Measurements from ENCODE around the gene NDUFS6.

The NDUFS6 gene

DNA sequence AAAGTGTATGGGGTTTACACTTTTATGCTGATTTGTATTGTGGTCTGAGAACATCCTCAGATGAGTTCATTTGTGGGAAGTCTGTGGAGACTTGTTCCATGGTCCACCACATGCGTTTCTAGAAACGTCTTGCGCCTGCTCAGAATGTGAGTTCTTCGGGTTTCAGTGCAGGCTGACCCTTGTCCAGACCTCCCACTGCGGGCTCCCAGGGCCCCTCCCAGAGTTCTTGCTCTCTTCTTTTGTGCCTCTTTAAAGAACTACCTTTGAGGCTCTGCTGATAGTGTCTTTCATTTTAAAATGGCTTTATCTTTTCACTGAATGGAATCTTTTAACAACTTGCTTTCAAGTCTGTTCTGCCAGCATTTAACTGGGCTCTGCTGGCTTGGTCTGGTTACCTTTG is 17.6 kb downstream of the NDUFS6 start:
- no peak for DNase-seq

DNA sequence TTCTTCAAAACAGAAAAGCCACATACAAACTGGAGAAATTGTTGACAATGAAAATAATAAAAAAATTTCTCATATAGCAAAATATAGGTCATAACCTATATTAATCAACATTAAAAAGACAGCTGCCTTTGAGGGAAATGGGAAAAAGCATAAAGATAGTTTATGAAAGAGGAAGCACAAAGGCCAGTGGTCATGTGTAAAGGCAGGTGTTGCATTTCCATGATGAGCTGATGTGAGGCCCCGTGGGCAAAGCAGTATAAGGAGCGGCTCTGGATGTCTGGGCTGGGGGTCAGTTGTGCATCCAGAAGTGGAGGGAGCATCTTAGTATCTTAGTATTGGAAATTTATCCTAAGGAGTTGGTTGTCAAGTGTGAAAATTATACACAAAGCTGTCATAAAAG is 18.3 kb downstream of the NDUFS6 start:
- DNase-seq = no peak

DNA sequence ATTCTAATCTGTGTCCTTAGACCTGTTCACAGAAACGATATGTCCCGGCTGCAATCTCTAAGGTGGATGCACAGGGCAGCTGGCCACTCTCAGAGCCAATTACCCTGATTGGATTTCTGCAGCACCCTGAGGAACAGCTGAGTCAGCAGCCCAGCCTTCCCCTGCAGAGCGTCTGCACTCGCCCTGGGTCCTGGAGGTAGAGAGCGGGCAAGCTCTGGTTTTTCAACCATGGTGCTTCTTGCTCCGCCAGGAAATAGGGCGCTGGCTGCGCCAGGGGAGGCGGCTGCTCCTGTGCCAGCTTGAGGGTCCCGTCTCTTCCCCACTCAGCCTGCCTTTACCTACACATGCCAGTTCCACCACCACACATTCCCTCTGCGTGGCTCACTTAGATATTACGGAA is 19.2 kb downstream of the NDUFS6 start:
- no peak for DNase-seq

DNA sequence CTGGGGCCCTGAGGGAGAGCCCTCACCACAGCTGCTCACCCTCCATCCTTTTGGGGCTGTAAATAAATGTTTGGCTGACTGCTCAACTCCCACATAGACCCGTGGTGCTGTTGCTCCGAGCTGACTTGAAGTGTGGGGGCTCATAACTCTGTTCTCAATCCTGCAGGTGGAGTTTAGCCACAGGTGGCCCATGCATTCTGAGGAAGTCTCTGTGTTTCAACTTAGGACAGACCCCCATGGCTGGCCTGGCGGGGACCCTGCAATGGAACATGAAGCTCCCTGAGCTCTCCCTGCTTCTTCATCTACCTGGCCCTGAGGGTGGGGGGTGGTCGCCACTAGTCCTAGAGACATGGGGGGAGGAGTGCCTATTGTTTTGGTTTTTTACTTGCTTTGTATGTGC is 19.7 kb downstream of the NDUFS6 start:
- DNase-seq = no peak

DNA sequence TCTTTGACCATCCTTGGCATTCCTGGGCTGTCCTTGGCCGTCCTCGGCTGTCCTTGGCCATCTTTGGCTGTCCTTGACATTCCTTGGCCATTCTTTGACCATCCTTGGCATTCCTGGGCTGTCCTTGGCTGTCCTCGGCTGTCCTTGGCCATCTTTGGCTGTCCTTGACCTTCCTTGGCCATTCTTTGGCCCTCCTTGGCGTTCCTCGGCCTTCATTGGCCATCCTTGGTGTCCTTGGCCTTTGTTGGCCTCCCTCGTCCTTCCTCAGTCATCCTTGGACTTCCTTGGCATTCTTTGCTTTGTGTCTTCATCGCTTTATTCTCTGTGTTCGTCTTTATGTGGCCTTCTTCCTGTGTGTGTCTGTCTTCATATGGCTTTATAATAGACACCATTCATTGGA is 20.7 kb downstream of the NDUFS6 start:
- no peak for DNase-seq

DNA sequence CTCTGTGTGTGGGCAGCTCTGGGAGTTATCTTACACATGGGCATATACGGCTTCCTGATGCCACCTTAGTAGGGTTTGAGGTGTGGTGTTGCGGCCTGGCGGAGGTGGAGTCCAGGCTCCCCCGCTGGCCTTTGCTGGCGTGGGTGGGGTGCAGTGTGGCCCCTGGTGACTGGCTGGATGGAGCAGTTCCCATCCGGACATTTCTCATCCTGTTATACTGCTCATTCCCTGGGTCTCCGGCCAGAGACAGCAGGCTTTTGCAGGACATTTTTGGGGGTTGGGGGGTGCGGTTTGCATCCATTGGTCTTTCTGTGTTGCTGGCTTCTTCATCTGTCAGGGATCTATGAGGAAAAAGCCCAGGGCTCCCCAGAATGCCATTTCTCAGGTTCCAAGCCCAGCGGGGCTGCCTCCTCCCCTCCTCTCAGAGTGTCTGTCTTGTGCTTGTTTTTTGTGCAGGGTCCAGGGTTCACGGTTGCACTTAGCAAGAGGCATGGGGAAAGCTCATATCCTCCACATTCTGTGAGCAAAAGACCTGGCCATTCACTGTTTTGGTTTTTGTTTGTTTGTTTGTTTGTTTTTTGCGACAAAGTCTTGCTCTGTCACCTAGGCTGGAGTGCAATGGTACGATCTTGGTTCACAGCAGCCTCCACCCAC is 22.3 kb downstream of the NDUFS6 start:
- DNase-seq = no peak

DNA sequence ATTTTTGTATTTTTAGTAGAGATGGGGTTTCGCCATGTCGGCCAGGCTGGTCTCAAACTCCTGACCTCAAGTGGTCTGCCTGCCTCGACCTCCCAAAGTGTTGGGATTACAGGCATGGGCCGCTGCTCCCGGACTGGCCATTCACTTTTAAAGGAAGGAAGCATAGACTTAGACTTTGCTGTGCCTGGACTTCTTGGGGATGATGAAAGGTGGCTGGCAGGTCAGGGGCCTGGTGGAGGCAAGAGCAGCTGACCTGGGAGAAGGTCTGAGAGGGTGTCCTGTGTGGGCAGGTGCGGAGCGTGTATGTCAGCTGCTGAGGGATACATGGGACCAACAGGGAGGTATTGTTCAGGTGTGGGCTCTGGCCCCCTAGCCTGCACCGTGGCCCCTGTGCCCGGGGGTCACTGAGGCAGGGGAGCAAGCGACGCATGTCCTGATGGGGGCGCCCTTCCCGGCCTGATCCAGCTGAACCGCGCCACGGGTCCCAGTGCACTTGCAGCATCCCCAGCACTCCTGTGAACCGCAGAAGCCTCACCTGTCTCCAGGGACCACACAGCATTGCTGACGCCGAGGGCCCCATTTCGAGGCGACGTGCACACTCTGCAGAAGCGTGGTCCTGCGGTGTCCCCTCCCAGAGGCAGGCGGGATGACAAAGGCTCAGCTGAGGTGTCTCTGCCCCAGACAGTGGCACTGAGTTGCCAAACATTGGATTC is 23.1 kb downstream of the NDUFS6 start:
- no peak for DNase-seq

DNA sequence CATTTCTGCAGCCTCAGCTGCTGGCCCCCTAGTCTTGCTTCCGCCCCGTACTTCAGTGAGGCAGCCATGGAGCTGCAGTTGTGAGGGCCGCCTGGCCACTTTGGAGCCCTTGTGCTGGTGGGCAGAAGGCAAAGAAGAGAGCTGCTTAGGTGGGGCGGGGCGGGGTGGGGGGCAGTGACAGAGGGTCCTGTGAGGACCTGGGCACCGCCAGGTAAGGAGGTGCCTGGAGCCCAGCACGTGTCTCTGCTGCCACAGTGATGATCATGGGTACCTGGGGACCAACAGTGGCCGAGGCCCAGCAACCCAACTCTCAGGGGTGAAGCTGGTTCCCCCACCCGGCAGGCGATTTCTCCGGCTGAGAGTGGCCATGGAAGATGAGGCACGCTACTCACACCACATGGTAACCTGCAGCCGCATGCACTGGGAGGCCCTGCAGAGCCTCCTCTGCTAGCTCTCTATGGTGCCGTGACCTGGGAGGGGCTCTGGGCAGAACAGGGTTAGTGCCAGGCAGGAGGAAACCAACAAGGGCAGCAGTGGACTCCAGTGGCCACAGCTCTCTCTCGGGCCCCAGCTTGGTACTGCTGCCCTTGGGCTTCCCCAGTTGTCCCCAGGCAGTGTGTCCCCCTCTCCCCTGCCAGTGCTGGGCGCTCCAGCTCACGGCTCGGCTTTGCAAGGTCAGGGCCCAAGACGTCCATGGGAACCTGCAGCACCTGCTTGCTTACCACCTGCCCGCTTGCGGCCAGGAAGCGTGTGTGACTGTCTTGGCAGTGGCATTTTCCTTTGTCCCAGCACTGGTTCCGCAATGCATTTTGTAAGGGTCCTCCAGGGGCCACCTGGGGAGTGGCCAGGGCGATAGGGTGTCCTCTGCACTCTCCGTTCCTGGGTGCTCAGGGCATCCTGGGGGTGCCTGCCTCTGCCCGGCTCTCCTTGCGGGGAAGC is 24.0 kb downstream of the NDUFS6 start:
- DNase-seq = no peak

DNA sequence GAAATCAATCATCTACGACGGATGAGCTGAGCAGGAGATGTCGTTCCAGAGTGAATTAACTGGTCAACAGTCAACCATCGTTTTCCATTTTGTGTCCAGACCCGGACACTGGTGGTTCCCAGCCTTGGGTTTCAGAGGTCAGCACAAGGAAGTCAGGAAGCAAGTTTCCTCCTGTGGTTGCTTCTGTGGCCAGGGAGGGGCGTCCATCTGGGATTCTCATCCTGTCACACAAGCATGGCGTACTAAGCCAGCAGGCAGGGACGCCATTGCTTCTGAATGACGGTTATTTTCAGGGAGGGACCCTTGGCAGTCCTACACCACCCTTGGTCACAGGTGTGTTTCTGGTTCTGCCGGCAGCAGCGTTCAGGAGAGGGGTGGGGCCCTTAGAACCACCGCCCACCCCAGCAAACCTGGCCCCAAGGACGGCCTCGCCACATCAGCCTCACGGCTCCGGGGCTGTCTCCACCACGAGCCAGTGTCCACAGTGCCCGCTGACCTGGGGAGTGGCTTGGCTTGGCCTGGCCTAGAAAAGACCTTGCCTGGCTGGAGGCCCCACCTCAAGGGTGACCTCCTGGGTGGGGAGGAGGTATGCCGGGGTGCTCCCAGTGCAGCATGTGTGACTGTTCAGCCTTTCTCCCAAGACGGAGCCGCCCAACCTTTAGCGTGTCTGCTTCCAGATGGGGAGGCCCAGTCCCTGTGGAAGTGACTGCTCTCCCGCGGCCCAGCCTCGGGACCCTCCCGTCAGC is 25.2 kb downstream of the NDUFS6 start:
- DNase-seq = no peak

DNA sequence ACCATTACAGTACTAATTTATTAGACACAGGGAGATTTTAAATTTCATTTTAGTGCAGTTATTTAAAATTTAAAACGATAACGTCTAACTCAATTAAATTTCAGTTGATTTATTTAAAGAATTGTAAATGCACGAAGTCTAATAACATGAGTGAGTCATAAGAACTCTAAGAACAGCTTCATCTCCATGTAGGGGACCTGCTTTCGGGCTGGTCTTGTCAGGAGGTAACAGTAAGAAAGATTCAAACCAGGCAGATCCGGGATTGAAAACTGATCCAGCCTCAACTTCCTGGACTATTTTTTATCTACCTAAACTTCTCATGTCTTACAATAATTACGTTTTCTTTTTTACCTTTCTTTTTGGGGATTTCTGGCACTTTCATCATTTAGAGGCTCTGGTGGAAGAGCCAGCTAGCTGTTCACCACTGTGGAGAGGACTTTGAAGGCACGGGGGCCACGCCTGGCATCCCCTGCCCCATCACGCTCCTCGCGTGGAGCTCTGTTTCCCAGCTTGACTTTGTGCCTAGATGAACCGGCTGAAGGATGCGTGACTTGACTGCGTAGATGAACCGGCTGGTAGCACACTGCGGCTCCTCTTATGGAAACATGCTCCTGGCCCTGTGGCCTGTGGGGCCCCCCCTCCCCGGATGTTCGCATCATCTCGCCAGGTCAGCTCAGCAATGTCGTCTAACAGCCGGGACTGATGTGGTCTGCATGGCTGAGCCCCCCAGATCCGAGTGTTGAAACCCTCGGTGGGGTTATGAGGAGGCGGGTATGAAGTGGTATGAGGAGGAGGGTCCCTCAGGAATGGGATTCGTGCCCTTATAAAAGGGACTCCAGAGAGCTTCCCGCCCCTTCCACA is 26.0 kb downstream of the NDUFS6 start:
- DNase-seq = no peak

DNA sequence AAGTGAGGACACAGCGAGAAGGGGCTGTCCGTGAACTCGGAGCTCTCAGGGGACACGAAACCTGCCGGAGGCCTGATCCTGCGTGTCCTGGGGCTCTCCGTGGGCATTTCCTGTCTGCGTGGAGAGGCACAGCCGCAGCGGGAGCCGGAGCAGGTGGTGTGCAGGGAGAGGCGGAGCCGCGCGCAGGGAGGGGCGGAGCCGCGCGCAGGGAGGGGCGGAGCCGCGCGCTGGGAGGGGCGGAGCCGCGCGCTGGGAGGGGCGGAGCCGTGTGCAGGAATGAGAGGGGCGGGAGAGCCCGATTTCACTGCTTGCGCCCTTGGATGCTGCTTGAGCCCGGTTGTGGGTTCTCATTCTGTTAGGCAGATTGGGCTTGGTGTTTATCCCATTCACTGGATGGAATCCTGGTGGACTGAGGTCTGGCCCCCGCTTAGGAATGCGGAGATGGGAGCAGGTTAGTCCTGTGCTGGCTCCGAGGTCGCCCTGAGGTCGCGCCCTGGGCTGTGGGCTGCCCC is 26.7 kb downstream of the NDUFS6 start:
- DNase-seq = no peak

DNA sequence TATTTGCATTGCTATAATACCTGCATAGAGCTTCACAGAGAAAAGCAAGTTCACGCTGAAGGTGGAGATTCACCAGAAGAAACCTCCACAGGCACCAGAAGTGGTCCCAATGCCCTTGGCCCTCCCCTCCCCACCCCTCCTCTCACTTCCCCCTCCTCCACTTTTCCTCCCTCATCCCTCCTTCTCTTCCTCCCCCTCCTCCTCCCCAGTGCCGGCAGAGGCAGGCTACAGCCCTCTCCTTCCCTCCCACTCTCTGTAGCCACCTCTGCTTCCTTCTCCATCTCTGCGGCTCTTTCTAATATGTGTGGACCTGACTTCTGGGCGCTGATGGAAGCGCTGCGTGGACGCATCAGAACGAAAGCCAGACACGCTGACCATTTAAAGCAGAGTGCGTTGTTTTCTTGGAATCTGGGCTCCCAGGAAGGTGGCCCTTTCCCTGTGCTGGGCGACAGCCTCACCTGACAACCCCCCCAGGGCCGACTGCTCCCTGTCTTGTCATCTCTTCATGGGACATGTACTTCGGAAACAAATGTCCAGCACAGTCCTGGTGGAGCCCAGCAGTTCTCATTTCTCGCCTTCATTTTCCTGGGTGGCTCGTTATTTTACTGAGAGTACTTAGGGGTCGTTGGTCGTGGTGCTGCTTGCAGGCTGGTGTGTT is 29.5 kb downstream of the NDUFS6 start:
- no peak for DNase-seq

DNA sequence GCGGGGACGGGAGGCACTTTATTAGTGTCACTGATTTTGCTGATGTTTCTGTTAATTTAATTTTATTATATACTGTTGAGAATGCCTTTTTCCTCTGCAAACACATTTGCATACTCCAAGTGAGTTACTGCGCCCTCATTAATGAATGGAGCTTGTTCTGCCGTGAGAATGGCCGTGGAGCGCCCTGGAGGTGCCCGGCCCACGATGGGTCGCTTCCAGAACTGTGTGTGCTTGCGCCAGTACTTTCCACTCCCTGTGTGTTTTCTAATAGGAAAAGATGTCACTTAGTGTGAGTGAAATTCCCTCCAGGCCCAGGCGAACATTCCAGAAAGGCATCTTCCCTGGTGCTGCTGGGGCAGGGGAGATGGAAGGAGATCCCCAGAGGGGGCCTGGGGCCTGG is 30.1 kb downstream of the NDUFS6 start:
- DNase-seq = no peak

DNA sequence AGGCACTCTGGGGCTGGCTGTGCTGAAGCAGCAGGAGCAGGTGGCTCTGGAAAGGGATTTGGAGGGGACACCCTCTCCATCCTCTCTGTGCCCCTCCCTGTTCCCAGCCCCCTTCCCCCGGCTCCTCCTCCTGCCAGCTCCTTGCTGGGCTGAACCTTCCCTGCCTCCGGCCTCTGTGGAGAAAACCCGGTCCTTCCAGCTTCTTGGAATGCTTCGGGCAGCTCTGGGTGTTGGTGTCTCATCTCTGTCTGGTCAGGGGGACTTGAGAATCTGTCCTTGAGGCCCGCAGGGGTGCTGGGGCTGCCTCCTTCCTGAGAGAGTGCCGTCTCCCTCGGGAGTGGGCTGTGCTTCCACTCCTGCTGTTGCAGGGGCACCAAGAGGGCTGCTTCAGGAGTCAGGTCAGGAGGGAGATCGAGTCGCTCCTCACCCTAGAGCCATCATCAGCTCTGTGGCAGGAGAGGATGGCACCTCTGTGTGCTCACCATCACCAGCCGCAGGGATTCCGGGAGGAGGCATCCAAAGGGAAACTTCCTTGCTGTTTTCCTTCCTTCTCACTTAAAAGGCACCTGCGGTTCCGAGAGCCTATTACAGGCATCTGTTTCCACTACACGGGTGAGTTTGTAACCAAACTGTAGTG is 30.6 kb downstream of the NDUFS6 start:
- DNase-seq = no peak

DNA sequence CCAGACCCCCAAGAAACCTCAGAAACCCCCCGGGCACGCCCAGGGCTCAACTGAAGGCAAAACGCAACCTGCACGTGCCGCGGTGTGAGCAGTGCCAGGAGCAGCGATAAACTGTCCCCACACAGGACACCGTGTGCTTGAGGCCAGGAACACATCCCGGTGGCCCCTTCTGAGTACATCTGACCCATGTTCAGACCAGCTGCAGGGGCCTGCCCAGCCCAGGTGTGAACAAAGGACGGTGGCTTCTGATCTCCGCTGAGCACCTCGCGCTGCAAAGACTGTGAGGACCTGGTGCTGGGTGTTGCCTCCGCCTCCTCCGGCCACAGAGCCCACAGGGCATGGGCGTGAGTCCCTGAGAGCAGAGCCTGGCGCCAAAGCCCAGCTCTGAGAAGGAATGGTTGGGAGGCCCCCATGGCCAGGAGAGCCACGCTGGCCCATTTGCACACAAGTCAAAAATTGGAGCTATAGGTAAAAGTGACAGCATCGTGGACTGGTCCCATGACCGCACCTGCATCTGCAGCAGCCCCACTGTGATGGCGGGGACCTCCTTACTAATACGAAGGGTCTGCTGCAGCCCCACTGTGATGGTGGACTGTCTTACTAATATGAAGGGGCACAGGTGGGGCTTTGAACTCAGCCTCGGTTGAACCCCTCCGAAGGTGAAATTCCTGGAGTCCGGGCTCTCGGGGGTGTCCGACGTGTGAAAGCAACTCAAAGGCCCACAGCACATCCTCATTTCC is 31.5 kb downstream of the NDUFS6 start:
- no peak for DNase-seq

DNA sequence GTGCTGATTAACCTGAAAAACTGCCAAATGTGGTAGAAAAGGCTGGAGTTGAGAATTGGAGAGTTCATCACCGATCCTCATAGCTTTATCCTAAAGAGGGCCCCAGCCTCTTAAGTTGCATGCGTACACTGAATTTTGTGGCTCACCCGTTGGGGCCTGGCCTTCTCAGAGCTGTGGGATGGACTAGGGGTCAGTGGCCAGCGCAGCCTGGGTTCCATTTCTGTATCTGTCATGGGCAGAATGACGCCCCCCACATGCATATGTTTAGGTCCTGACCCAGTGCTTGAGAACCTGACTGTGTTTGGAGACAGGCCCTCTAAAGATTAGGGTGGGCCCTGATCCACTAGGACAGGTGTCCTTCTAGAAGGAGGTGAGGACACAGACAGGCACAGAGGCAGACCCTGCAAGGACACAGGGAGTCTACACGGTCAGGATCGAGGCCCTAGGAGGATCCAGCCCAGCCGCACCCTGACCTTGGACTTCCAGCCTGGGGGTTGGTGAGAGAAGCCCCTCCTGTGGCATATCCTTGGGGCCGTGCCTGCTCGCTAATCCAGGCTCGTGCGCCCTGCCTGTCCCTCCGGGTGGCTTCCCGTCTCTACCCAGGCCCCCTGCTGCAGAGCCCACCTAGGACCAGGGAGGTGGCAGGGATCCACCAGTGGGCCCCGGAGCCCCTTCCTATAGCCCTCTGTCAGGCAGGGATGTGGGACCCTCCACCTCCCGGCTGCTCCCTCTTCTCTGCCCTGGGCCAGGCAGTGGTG is 32.2 kb downstream of the NDUFS6 start:
- no peak for DNase-seq

DNA sequence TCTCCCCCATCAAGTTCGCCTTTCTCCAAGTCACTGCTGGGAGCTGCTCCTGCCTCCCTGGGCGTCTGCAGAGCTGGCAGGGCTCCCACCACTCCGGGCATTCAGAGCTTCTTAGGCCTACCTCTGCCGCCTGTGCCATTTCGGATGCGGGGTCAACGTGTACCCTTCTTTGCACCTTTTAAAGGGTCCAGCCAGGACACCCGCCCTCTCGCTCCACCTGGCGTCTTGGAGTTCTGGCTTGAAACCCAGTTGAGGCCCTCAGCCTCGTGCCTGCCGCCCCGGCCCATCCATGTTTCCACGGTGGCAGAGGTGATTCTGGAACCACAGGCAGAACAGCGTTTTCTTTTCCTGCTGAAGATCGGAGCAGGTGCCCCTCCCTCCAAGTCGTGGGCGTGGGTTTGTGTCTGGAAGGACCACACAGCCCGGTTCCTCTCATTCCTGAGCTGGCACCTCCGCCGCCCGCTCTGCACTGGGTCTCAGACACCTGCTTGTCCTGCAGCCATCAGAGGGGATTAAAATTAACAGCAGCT is 32.9 kb downstream of the NDUFS6 start:
- no peak for DNase-seq

DNA sequence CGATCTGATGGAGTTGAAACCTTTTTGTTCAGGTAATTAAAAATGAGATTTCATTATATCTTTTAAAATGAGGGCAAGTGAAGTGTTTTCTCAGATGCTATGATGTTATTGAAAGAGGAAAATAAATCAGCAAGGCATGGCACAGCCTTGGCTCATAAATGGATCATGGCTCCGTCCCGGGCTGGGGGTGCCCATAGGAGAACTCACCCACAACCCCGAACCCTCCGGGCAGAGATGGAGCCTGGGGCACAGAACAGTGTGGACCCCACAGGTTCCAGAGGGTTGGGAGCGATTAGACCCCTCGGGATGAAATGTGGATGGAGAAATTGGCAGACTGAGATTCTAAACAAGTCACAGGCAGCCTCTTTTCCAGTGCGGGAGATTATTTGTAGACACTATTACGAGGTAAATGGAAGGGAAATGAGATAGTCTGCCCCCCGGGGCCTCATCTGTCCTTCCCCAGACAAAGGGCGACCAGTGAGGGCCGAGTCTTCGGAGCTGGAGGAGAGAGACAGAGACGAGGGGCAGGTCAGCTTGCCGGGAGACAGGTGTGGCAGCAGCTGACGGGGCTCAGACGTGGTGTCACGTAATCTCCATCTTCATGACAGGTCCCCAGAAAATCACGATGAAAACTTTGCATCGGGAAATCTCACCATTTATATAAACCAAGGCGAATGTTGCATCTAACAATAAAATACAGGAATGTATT is 33.7 kb downstream of the NDUFS6 start:
- DNase-seq = no peak
